ENCODE measurements around the gene POU5F1. TPM values are rescaled to one million over a fixed set of nuclear protein-coding genes. Genes with fewer than 3 reads are reported as not detected.
"Not testable (repeated sequence)": the region's sequence is repeated elsewhere in the genome, so short reads cannot be mapped to it uniquely, and the experiment has no call there.

POU5F1 gene
- total RNA-seq (2014; rRNA removed) (not detected in 2 replicates), Bru-seq, nascent RNA (percentile 22 among the genes with signal in this experiment), BruChase-seq, experiment 1, labeled RNA remaining after a 6-hour chase (percentile 51 among the genes with signal in this experiment), BruChase-seq, experiment 2, labeled RNA remaining after a 2-hour chase (percentile 46 among the genes with signal in this experiment)
- long read RNA-seq, result 0 reads

- DNase-seq (no peak), ATAC-seq (no peak)
- Histone ChIP-seq H3K36me3 (ENCODE audit: low read depth, low read length) (no peaks in the 10 kb centered on the region), H3K4me2 (ENCODE audit: low read length) (no peak within 1 kb of the TSS), H4K20me1 (ENCODE audit: low read length) (no peaks in the 10 kb centered on the region), H3K9me3 (ENCODE audit: low read length) (no peaks in the 10 kb centered on the region), H3K4me1 (ENCODE audit: insufficient read depth, low read length) (peaks cover 5% of the 10 kb centered on the region), H3K27me3 (ENCODE audit: low read length) (no peaks in the 10 kb centered on the region), H3F3A (ENCODE audit: low read length, unreplicated experiment) (no peaks in the 10 kb centered on the region), H3K79me2 (ENCODE audit: low read length) (no peaks in the 10 kb centered on the region), H3K27ac (ENCODE audit: low read length) (no peak within 1 kb of the TSS), H3K9ac (ENCODE audit: low read length) (no peak within 1 kb of the TSS), H3K4me3 (ENCODE audit: low read length) (no peak within 1 kb of the TSS), H3K9me2 (replicated peaks; ENCODE audit: low read length) (no peaks in the 10 kb centered on the region), H2AFZ (ENCODE audit: low read length) (no peak within 1 kb of the TSS)
- TF ChIP-seq EZH2phosphoT487 (IDR thresholded peaks at IDR 0.05; ENCODE audit: borderline replicate concordance, low read length) (no peak), EZH2 (IDR thresholded peaks at IDR 0.05; ENCODE audit: low read length, unreplicated experiment) (no peak), CTCF (conservative IDR thresholded peaks at IDR 0.05; ENCODE audit: low read depth, low read length) (no peak)
- intact Hi-C loops (cut with micrococcal nuclease), result no loop called here
- ChIA-PET POLR2A (ENCODE audit: unreplicated experiment) (no interaction called here), CTCF (no interaction called here)
- BruUV-seq (replicated peaks), result no TSS peak
These were observed at the start of gene POU5F1 for GRCh38 chr6:31170600-31170881. Gene POU5F1, minus strand, starts transcription at chr6:31170682. Its CDS starts 62 bp downstream, at chr6:31170620.

GRCh38 chr6:31216208-31216898 lies 45.9 kb upstream of the POU5F1 start:
- Histone ChIP-seq H3K4me2 (ENCODE audit: low read length) (no peak overlapping the region), H3K9ac (ENCODE audit: low read length) (no peak overlapping the region), H3K9me2 (replicated peaks; ENCODE audit: low read length) (no peaks in the 10 kb centered on the region), H3K36me3 (ENCODE audit: low read depth, low read length) (no peaks in the 10 kb centered on the region), H3K27ac (ENCODE audit: low read length) (no peak overlapping the region), H3K79me2 (ENCODE audit: low read length) (no peaks in the 10 kb centered on the region), H4K20me1 (ENCODE audit: low read length) (no peaks in the 10 kb centered on the region), H3K9me3 (ENCODE audit: low read length) (peaks cover 6% of the 10 kb centered on the region; the same call in 1 of the 2 replicates), H2AFZ (ENCODE audit: low read length) (no peak overlapping the region), H3F3A (ENCODE audit: low read length, unreplicated experiment) (no peaks in the 10 kb centered on the region), H3K27me3 (ENCODE audit: low read length) (no peaks in the 10 kb centered on the region), H3K4me1 (ENCODE audit: insufficient read depth, low read length) (no peaks in the 10 kb centered on the region), H3K4me3 (ENCODE audit: low read length) (no peak overlapping the region)
- DNase-seq (no peak), ATAC-seq (no peak)
- intact Hi-C loops (cut with micrococcal nuclease), result no loop called here
- no TSS peak for BruUV-seq (replicated peaks)
- TF ChIP-seq EZH2 (IDR thresholded peaks at IDR 0.05; ENCODE audit: low read length, unreplicated experiment), result no peak
- no peak for TF ChIP-seq EZH2phosphoT487 (IDR thresholded peaks at IDR 0.05; ENCODE audit: borderline replicate concordance, low read length)
- no peak for TF ChIP-seq CTCF (conservative IDR thresholded peaks at IDR 0.05; ENCODE audit: low read depth, low read length)
- CTCF ChIA-PET, result no interaction called here
- POLR2A ChIA-PET (ENCODE audit: unreplicated experiment), result no interaction called here

DNA sequence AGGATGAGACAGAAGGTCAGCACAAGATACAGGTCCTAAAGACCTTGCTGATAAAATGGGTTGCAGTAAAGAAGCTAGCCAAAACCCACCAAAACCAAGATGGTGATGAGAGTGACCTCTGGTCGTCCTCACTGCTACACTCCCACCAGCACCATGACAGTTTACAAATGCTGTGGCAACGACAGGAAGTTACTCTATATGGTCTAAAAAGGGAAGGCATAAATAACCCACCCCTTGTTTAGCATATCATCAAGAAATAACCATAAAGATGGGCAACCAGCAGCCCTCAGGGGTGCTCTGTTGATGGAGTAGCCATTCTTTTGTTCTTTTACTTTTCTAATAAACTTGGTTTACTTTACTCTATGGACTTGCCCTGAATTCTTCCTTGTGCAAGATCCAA lies 44.7 kb upstream of the POU5F1 start:
- H3K4me1 ChIP-seq (ENCODE audit: insufficient read depth, low read length); ATAC-seq; H3K4me3 ChIP-seq (ENCODE audit: low read length); H3K9ac ChIP-seq (ENCODE audit: low read length); H3K79me2 ChIP-seq (ENCODE audit: low read length); H4K20me1 ChIP-seq (ENCODE audit: low read length); H3K9me2 ChIP-seq (replicated peaks; ENCODE audit: low read length); H3K36me3 ChIP-seq (ENCODE audit: low read depth, low read length); H3K4me2 ChIP-seq (ENCODE audit: low read length); BruUV-seq (replicated peaks); H3K27ac ChIP-seq (ENCODE audit: low read length); CTCF ChIA-PET; H3K9me3 ChIP-seq (ENCODE audit: low read length); H3F3A ChIP-seq (ENCODE audit: low read length, unreplicated experiment); intact Hi-C loops (cut with micrococcal nuclease); POLR2A ChIA-PET (ENCODE audit: unreplicated experiment); H3K27me3 ChIP-seq (ENCODE audit: low read length); DNase-seq; H2AFZ ChIP-seq (ENCODE audit: low read length): not testable (repeated sequence)
